GM21619 (cell line): ENCODE results near the gene ABL1.
"Not testable (repeated sequence)": the region's sequence is repeated elsewhere in the genome, so short reads cannot be mapped to it uniquely, and the experiment has no call there.

ENCODE experiments used
- ATAC-seq: cut with Tn5 transposase; IDR thresholded peaks from one replicate; pipeline ENCODE4 v1.9.1; 2021; ENCODE audit not compliant: unreplicated experiment

Gene ABL1

DNA sequence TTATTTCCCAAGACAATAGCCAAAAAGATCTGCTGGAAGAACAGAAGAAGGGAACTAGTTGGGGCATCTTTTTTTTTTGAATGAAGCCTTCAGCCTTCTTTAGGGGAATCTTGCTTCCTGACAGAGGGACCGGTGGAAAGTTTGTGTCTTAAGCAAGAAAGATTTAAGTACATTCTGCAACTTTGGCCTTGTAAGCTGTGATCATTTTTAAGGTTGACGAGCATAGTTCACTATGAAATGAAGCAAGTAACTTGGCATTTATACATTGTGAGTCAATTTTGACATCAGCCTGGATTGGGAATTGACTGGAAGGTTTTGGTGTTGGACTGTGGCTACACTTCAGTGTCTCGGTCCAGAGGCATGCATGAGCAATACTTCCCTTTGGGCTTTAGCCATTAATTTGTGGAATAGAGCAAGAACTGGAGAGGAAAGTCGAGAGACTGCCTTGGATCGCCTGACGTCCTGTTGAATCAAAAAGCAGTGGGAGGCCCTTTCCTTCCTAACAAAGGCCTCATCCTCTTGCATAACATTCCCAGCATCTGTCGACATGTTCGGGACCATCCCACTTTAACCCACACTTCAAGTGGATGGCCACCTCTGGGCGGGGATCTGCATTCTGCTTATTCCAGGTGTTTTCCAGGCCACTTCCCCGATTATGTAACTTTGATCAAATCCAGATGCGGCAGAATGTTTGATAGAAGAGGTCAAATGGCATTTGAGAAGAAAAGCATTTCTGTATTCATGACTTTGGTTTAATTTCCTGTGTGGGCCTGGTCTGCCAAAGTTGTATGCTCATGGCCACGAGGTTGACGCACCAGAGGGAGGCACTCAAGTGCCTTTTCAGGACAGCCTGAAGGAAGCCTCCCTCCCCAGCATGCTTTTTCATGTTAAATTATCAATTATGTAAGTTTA is 12.5 kb downstream of the ABL1 start:
- no peak for ATAC-seq

DNA sequence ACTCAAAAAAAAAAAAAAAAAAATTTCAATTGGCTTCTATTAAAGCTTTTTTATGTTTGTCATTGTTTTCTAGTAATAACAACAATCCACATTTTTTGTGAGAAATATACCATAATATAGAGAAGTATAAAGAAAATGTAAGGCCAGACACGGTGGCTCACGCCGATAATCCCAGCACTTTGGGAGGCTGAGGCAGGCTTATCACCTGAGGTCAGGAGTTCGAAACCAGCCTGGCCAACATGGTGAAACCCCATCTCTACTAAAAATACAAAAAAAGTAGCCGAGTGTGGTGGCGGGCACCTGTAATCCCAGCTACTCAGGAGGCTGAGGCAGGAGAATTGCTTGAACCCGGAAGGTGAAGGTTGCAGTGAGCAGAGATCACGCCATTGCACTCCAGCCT is 13.5 kb downstream of the ABL1 start:
- ATAC-seq = not testable (repeated sequence)

DNA sequence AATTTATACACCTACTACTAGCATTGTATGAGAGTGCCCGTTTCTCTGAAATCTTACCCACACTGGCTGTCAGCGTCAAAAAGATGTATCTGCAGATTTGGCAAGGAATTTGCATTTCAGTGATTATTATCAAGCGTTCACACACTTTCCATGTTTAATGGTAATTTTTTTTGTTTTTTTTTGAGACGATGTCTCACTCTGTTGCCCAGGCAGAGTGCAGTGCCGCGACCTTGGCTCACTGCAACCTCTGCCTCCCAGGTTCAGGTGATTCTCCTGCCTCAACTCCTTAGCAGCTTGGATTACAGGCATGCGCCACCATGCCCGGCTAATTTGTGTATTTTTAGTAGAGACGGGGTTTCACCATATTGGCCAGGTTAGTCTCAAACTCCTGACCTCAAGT is 14.3 kb downstream of the ABL1 start:
- no peak for ATAC-seq

DNA sequence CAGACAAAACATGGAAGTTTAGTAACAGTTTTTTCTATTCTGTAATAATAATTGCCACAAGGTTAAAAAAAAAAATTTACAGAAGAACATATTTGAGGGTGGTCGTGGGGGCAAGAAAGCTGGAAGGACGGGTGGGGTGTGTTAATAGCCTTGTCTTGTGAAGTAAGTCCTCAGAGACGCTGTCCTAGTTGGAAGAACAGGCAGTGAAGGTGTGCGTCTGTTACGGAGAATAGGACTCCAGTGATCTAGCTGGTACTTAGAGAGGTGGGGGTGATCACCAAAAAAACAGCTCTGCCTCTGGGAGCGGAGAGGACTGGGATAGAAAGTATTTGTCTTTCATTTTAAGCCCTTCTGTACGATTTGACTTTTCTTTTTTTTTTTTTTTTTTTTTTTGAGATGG is 17.7 kb downstream of the ABL1 start:
- no peak for ATAC-seq

DNA sequence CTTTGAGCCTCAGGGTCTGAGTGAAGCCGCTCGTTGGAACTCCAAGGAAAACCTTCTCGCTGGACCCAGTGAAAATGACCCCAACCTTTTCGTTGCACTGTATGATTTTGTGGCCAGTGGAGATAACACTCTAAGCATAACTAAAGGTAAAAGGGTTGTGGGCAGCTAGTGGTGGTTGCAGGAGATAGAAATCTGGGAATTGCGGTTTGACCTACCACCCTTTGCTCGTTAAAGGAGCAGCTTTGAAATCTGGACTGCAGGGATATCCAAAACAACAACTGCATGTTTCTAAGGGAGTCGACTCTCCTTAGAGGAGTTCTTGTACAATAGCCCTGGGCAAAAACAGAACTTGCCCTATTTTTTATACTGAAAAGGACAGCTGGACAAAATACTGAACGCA is 19.0 kb downstream of the ABL1 start:
- ATAC-seq = no peak

DNA sequence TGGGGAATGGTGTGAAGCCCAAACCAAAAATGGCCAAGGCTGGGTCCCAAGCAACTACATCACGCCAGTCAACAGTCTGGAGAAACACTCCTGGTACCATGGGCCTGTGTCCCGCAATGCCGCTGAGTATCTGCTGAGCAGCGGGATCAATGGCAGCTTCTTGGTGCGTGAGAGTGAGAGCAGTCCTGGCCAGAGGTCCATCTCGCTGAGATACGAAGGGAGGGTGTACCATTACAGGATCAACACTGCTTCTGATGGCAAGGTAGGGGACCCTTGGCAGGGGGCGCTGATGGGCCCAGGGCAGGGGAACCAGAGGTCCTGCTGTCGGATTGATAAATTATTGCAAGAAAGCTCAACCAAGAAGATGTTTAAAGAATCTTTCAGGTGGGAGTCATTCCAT is 19.8 kb downstream of the ABL1 start:
- ATAC-seq = no peak

DNA sequence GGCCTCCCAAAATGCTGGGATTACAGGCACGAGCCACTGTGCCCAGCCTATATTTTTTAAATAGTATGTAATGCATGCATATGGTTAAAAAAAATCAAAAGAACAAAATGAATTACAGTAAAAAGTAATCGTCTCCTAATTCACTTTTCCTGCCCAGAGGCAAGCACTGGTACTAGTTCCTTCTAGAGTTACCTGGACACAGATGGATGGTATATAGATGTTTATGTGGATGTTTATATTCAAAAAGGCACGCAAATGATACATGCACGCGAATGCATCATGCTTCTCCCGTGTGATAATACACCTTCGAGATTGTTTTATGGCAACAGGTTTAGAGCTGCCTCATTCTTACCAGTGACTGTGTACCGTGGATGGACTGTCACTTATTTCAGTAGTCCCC is 21.4 kb downstream of the ABL1 start:
- no peak for ATAC-seq

GRCh38 chr9:130857864-130858738 is 23.0 kb downstream of the ABL1 start:
- ATAC-seq = no peak

DNA sequence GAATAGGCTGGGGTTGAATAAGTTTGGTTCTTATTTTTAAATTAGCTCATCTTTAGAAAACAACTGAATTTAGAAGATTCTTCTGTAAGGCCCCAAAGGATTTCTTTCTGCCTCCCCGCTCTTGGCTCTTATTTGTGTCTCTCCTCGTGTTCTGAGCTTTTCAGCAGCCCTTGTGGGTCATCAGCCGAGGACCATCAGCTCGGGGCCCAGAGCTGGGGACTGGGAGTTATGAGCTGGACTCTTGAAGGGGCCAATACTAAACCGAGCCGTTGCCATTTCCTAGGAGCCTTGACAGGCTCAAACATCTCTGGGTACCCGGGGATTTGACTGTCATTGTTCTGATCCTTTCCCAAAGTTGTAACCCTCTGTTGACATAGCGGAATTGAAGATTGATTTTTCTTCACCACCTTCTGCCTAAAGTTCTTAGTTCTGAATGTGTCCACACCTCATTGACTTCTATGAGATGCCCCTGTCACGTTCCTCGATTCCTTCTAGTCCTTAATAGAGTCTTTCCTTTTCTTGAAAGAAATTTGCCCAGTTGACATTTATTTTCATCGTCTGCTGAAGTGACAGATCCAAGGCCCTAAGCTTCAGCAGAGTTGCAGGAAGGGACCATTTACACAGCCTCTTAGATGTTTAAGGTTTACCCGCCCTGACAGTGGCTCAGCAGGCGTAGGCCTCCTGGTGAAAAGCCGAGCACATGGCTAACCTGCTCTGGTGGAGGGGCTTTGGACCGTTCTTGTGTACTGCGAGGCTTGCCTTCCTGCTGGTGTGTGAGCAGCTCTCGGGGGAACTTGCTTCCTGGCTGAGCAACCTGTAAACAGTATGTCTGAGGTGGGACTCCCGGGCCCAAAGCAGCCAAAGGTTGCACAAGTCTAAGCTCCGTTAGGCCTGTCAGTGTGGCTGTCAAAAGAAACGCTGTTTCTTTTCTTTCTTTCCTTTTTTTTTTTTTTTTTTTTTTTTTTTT is 24.0 kb downstream of the ABL1 start:
- no peak for ATAC-seq

DNA sequence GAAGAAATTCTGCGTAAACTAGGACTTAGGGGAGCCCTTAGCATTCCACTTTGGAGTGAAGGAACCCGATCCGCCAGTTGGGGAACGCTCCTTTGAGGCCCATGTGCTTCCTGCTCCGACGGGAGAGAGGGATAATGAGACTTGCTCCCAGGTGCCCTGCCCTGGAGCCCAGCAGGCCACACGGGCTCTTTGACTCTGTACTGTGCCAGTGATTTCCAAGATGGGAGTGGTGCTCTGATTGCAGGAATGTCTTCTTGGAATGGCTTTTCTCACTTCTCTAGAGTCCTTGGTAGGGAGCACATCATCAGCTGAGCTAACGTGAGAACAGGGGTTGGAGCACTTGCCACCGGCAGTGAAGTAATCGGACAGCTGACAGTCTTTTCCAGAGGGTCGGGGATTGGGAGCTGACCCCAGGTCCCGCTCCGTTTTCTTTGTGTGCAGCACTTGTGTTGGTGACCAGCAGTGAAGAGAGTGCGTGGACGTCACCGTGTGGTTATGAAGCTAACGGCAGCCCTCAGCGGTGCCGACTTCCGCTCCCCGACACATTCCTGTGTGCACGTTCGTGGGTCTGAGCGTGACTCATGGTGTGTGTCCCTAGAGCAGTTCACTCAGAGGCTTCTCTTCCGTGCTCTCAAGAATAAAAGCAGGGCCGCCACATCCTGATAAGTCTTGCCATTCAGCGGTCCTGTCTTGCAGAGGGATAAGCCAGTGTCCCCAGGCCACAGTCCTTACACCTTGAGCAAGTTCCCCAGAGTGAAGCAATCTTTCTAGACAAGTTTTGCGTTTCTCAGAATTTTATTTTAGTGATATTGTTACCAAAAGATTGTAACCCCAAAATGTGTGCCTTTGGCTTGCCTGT is 25.6 kb downstream of the ABL1 start:
- ATAC-seq = no peak

GRCh38 chr9:130861372-130862180 is 26.5 kb downstream of the ABL1 start:
- no peak for ATAC-seq

GRCh38 chr9:130862217-130862616 is 27.2 kb downstream of the ABL1 start:
- ATAC-seq = no peak

DNA sequence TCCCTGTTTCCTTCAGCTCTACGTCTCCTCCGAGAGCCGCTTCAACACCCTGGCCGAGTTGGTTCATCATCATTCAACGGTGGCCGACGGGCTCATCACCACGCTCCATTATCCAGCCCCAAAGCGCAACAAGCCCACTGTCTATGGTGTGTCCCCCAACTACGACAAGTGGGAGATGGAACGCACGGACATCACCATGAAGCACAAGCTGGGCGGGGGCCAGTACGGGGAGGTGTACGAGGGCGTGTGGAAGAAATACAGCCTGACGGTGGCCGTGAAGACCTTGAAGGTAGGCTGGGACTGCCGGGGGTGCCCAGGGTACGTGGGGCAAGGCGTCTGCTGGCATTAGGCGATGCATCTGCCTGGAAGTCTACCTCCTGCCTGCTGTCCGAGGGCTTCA is 27.7 kb downstream of the ABL1 start:
- no peak for ATAC-seq

DNA sequence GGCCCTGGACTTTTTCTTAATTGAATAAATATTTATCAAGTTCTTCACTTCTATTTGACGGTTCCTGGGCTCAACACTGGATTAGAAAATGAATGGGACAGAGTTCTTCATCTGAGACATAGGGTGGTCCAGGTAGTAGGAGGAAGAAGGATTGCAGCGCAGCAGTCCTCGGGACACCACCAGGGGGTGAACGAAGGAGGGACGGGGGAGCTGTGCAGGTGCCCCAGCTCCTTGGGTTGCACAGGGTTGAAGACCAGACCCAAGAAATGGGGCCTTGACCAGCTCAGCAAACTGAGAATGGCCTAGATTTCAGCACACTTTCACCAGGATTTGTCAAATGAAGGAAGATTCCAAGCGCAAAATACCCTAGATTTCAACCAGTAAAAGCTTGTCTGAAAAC is 29.5 kb downstream of the ABL1 start:
- ATAC-seq = no peak

- no peak for ATAC-seq
These were observed 30.9 kb downstream of the ABL1 start for GRCh38 chr9:130865921-130866320.

GRCh38 chr9:130866474-130866965 is 31.5 kb downstream of the ABL1 start:
- no peak for ATAC-seq

GRCh38 chr9:130867556-130867955 is 32.5 kb downstream of the ABL1 start:
- ATAC-seq = no peak

GRCh38 chr9:130868230-130868629 is 33.2 kb downstream of the ABL1 start:
- no peak for ATAC-seq

DNA sequence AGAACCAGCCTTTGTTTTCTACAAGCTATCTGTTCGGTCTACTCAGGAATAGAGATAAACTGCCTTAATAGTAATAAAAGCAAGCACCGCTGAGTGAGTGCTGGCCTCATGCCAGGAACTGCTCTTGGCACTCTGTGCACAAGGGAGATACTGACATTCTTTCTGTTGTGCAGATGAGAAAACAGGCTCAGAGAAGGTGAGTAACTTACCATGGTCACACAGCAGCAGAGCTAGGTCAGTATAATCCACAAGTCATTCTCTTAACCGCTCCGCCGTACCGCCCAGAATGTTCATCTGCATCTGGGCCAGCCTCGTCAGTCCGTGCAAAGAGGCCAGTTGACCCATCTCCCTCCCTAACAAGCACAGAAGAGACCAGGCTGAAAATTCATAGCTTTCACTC is 34.2 kb downstream of the ABL1 start:
- no peak for ATAC-seq
